ENCODE data around the gene TNFRSF1A.

The TNFRSF1A gene

DNA sequence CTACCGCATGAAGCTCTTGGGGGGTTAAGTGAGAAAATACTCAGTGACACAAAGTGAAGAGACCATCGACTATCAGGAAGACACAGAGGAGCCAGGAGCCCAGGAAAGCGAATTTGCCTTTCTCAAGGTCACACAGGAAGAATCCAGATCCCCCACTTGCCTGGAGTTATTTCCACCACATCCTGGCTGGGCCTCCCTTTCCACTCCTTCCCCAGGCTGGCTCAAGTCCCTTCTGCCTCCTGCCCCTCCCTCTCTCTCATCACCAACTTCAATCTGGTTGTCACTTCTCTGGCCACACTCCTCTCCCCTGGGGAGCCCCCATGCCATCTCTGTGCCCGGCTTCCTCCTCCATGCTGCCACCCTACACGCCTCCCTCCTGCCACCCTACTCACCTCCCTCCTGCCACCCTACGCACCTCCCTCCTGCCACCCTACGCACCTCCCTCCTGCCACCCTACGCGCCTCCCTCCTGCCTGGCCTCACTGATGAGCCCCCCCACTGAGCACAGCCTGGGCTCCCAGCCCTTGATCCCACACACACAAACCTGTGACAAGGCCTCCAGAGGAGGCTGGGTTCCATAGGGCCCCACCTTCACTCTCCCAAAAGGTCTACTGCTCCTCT is 27.1 kb upstream of the TNFRSF1A start:
- TF ChIP-seq, protein P1, sequence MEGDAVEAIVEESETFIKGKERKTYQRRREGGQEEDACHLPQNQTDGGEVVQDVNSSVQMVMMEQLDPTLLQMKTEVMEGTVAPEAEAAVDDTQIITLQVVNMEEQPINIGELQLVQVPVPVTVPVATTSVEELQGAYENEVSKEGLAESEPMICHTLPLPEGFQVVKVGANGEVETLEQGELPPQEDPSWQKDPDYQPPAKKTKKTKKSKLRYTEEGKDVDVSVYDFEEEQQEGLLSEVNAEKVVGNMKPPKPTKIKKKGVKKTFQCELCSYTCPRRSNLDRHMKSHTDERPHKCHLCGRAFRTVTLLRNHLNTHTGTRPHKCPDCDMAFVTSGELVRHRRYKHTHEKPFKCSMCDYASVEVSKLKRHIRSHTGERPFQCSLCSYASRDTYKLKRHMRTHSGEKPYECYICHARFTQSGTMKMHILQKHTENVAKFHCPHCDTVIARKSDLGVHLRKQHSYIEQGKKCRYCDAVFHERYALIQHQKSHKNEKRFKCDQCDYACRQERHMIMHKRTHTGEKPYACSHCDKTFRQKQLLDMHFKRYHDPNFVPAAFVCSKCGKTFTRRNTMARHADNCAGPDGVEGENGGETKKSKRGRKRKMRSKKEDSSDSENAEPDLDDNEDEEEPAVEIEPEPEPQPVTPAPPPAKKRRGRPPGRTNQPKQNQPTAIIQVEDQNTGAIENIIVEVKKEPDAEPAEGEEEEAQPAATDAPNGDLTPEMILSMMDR (conservative IDR thresholded peaks at IDR 0.05; ENCODE audit: low read depth, low read length), result no peak
- no peak for DNase-seq (ENCODE audit: low read depth)
- no peak overlapping the region for H3K4me3 ChIP-seq (ENCODE audit: low read length)

DNA sequence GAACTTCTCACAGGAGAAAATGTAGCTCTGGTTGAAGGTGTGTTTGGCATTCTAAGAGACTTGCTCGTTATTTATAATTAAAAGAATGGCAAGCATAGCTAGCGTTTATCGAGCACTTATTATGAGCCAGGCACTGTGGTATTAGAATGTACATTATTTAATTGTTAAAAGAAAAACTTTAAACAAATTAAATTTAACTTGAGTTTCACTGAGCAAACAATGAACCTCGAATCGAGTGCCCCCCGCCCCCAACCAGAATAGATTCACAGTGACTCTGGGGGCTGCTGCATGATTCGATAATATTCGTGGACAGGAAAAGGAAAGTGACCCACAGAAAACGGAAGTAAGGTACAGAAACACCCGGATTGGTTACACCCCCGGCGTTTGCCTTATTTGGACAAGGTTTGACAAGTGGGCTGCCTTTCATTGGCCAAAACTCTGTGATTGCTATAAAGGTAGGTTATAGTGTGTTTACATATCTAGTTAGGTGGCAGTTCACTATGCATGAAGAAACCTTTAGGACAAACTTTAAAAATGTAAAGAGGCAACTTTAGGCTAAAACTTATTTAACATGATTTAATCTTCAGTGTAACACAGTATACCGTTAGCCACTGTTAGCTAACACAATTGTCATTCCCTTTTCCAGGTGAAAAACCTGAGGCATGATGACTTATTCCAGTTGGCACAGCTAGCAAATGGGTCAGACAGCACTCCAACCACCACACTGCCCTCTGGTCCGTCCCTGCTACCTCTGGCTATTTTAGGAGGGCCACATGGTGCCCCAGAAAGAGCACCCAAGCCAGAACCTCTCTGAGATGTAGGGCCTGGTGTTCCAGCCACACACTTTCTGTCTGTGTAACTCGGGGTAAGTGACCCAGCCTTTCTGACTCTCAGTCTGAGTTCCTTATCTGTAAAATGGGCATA is 26.4 kb upstream of the TNFRSF1A start:
- no peak for DNase-seq (ENCODE audit: low read depth)
- H3K4me3 ChIP-seq (ENCODE audit: low read length), result no peak overlapping the region
- TF ChIP-seq, protein P1 (conservative IDR thresholded peaks at IDR 0.05; ENCODE audit: low read depth, low read length), result no peak

GRCh38 chr12:6367065-6367968 is 25.4 kb upstream of the TNFRSF1A start:
- no peak overlapping the region for H3K4me3 ChIP-seq (ENCODE audit: low read length)
- DNase-seq (ENCODE audit: low read depth), result no peak
- TF ChIP-seq, protein P1 (conservative IDR thresholded peaks at IDR 0.05; ENCODE audit: low read depth, low read length), result peak; percentile 28

DNA sequence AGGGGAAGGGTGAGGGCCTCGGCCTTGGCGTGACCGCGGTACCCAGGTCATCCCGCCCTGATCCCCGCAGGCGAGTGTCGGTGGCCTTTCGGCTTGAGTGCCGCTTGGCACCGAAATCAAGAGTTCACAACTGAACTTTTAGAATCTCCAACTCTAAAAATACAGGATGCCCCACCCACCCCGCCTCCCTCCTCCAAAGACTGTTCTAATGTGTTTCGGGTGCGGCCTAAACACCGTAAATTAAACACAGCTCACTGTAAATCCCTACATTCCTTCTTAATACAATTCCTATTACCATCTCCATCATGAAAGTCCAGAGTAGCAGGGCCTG is 22.1 kb upstream of the TNFRSF1A start:
- TF ChIP-seq, protein P1 (conservative IDR thresholded peaks at IDR 0.05; ENCODE audit: low read depth, low read length), result no peak
- H3K4me3 ChIP-seq (ENCODE audit: low read length), result peak overlapping the region; percentile 51
- DNase-seq (ENCODE audit: low read depth), result no peak

DNA sequence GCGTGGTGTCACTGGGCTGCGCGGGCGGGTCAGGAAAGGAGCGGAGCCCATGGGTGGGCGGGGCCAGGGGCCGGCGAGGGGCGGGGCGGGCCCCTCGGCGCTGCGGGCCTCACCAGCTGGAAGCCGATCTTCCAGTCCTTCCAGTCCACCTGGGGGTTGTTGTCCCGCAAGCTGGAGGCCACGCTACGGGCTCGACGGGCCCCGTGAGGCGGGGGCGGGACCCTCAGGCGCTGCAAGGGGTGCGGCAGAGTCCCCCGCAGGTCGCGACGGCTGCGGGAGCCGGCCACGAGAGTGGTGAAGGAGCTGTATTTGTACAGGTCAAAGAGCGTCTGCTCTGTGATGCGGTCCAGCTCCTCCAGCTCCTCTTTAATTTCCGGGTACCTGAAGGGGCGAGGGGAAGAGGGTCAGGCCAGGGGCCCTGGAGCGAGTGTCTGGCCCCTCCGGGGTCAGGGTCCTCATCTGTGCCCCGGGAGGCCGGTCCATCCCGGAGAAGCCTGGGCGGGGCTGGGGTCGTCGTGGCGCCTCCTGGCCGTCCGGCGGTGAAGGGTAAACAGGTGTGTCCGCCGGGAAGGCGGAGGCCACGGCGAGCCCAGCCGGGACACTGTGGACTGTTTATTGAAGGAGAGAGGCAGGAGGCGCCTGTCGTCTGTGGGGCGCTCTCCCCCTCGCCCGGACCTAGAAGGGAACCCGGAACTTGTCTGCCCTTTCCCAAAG is 21.6 kb upstream of the TNFRSF1A start:
- TF ChIP-seq, protein P1 (conservative IDR thresholded peaks at IDR 0.05; ENCODE audit: low read depth, low read length), result no peak
- DNase-seq (ENCODE audit: low read depth), result no peak
- peak overlapping the region; percentile 51 for H3K4me3 ChIP-seq (ENCODE audit: low read length)

GRCh38 chr12:6363010-6363329 is 21.1 kb upstream of the TNFRSF1A start:
- TF ChIP-seq, protein P1 (conservative IDR thresholded peaks at IDR 0.05; ENCODE audit: low read depth, low read length), result no peak
- H3K4me3 ChIP-seq (ENCODE audit: low read length), result peak overlapping the region; percentile 34

More at GRCh38 chr12:6363010-6363329, 21.1 kb upstream of the TNFRSF1A start:
- DNase-seq (ENCODE audit: low read depth), result no peak

All from retinal pigment epithelial cell (primary cell).